HG02973 (cell line): ENCODE results near the gene TRIML2.
"Not testable (repeated sequence)": the region's sequence is repeated elsewhere in the genome, so short reads cannot be mapped to it uniquely, and the experiment has no call there.

Source experiments
- ATAC-seq: cut with Tn5 transposase; IDR thresholded peaks from one replicate; pipeline ENCODE4 v1.9.1; 2021; ENCODE audit warnings: moderate library complexity; ENCODE audit not compliant: unreplicated experiment

The TRIML2 gene

GRCh38 chr4:188107931-188108843 is 1.2 kb downstream of the TRIML2 start:
- no peak for ATAC-seq

DNA sequence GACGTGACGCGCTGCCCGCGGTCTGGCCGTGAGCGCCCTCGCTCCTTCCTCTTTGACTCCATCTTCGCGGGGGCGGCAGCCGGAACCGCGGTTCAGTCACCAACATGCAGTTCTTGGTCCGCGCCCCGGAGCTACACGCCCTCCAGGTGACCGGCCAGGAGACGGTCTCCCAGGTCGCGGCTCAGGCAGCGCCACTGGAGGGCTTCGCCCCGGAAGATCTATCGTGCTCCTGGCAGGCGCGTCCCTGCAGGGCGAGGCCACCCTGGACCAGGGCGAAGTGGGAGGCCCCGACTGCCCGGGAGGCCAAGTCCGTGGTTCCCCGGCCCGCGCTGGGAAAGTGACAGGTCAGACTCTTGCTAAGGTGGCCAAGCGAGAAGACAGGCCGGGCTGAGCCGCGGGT is 2.9 kb downstream of the TRIML2 start:
- ATAC-seq: no peak

- no peak for ATAC-seq
Observed at GRCh38 chr4:188092824-188093223, 16.6 kb downstream of the TRIML2 start.

DNA sequence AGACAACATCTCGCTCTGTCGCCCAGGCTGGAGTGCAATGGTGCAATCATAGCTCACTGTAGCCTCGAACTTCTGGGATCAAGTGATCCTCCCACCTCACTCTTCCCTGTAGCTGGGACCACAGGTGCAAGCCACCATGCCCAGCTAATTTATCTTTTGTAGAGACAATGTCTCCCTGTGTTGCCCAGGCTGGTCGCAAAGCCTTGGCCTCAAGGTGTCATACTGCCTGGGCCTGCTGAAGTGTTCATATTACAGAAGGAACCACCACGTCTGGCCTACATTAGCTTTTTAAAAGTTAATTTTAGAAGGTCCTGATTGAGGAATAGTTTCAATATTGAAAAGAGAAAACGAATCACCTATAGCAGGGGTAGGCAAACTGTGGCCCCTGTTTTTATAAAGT is 22.5 kb downstream of the TRIML2 start:
- ATAC-seq: no peak

DNA sequence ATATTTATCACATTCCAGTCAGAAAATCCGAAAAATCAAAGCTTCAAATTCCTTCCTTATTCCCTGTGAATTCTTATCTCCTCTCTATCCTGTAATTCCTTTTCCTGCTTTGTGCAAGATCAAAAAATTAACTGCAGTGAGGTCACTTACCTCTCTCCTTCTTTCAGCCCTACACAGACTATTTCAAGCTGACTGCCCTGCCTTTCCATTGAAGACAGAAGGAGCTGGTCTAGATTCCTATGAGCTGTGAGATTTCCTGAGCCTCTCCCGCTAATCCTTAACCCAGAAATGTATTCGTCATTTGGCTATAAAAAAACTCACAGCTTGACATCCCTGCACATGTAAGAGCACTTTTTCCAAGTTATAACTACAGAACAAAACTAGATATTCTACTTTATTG is 26.6 kb downstream of the TRIML2 start:
- no peak for ATAC-seq

DNA sequence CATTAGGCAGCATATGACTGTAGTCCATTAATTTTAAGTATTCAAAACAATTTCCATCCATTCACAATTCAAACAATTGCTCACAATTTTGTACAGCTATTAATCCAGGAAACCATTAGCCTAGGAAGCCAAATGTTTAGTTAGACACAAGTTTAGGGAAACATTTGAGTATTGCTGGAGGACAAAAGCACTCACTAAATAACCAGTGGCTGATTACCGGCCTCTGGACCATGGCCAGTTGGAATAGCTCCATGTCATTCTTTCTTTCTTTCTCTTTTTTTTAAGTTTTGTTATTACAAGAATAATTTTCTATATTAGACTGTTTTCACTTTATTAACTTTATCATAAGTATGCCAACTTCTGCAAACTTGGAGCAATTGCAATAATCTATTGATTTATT is 31.3 kb downstream of the TRIML2 start:
- ATAC-seq: no peak

GRCh38 chr4:188076169-188076568 is 33.2 kb downstream of the TRIML2 start:
- no peak for ATAC-seq

GRCh38 chr4:188061083-188061482 is 48.3 kb downstream of the TRIML2 start:
- ATAC-seq: no peak

- no peak for ATAC-seq
Observed at GRCh38 chr4:188053302-188053701, 56.1 kb downstream of the TRIML2 start.

DNA sequence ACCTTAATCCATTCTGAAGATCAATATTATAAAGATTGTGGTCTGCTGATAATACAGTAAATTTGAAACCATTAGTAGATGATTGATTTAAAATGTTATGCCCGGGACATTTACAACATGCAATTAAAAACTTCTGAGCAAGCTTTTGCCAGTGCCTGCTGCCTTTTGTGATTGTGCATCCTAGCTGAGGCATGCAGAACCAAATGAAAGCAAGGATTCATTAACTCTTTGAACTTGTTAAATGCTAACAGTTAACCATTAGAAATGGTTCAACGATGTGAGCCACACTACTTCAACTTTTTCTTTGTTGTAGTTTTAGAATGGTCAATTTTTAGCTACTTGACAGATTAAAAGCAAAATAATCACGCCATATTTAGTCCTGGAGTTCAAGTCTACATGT is 62.7 kb downstream of the TRIML2 start:
- ATAC-seq: no peak

DNA sequence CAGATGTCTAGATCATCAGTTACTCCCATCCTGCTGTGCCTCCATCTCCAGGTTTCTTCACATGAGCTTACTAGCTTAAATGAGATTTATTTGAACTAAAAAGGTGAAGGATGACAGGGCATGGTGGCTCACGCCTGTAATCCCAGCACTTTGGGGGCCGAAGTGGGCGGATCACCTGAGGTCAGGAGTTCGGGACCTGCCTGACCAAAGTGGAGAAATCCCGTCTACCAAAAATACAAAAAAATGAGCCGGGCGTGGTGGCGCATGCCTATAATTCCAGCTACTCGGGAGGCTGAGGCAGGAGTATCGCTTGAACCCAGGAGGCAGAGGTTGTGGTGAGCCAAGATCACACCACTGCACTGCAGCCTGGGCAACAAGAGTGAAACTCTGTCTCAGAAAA is 63.9 kb downstream of the TRIML2 start:
- not testable (repeated sequence) for ATAC-seq

DNA sequence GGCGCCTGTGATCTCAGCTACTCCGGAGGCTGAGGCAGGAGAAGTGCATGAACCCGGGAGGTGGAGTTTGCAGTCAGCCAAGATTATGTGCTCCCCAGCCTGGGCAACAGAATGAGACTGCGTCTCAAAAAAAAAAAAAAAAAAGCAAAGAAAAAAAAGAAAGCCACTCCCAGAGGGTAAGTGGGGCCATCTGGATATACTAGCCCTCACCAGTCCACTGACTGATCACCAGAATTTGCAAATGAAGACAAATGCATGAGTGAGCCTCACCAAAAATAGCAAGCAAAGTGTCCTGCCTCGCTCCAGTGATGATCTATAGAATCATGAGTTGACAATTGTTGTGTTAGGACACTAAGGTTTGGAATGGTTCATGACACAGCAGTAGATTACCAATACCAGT is 66.2 kb downstream of the TRIML2 start:
- no peak for ATAC-seq

GRCh38 chr4:188042191-188042590 is 67.2 kb downstream of the TRIML2 start:
- ATAC-seq: no peak

- ATAC-seq: no peak
Observed at GRCh38 chr4:188041721-188042120, 67.7 kb downstream of the TRIML2 start.
